HCT116 (cell line): ENCODE results near the gene LRRC7.

Experiments
- CTCF ChIP-seq, 3 experiments: fragments of 200-600 bp in 1 of 3; sonication (generic) in 1 of 3; IDR thresholded peaks in 2 of 3; conservative IDR thresholded peaks in 1 of 3; 2 replicates each; pipeline ENCODE4 v1.5.1; 2012 to 2017; ENCODE audit warnings: low read depth in 2 of 3, low read length in 2 of 3, antibody characterized with exemption in 1 of 3, borderline replicate concordance in 1 of 3, control low read depth in 1 of 3, mild to moderate bottlenecking in 1 of 3, mixed read lengths in 1 of 3, mixed run types in 1 of 3, moderate library complexity in 1 of 3; ENCODE audit not compliant: insufficient read depth in 1 of 3
- EZH2 ChIP-seq: fragments of 200-600 bp; sonication (generic); IDR thresholded peaks from 2 replicates; pipeline ENCODE4 v1.6.1; 2017; ENCODE audit warnings: antibody characterized with exemption, mixed run types
- JUND ChIP-seq: IDR thresholded peaks from 2 replicates; pipeline ENCODE4 v1.6.1; 2012
- POLR2A ChIP-seq: IDR thresholded peaks from 2 replicates; pipeline ENCODE4 v1.7.0; 2011; ENCODE audit warnings: borderline replicate concordance; ENCODE audit not compliant: insufficient read depth, insufficient read length; ENCODE audit errors: extremely low read depth
- POLR2AphosphoS5 ChIP-seq: IDR thresholded peaks from 2 replicates; pipeline ENCODE4 v1.6.1; 2011; ENCODE audit warnings: mild to moderate bottlenecking, low read depth, low read length, moderate library complexity
- REST ChIP-seq: IDR thresholded peaks from 2 replicates; pipeline ENCODE4 v1.6.1; 2012; ENCODE audit warnings: low read depth
- YY1 ChIP-seq: IDR thresholded peaks from 2 replicates; pipeline ENCODE4 v1.6.1; 2011; ENCODE audit warnings: low read length, low read depth, moderate library complexity, mild to moderate bottlenecking; ENCODE audit not compliant: insufficient replicate concordance; ENCODE audit errors: extremely low read depth

- TF ChIP-seq JUND = no peak
- no peak for TF ChIP-seq CTCF (IDR thresholded peaks at IDR 0.05 in 2 of 3, conservative IDR thresholded peaks at IDR 0.05 in 1 of 3; ENCODE audit: borderline replicate concordance in 1 of 3, insufficient read depth in 1 of 3, low read depth in 2 of 3, low read length in 2 of 3)
- no peak for TF ChIP-seq YY1
- TF ChIP-seq POLR2AphosphoS5 = no peak
- no peak for TF ChIP-seq EZH2
- TF ChIP-seq POLR2A = no peak
- no peak for TF ChIP-seq REST
Observed at GRCh38 chr1:70048336-70049094, 480.8 kb downstream of the LRRC7 start.
